ENCODE measurements around the gene MED25. TPM values are rescaled to one million over a fixed set of nuclear protein-coding genes. Genes with fewer than 3 reads are reported as not detected.

MED25 gene
- total and polyA plus RNA-seq, 2 experiments from 2014 or later: 45.6 to 58.6 TPM

DNA sequence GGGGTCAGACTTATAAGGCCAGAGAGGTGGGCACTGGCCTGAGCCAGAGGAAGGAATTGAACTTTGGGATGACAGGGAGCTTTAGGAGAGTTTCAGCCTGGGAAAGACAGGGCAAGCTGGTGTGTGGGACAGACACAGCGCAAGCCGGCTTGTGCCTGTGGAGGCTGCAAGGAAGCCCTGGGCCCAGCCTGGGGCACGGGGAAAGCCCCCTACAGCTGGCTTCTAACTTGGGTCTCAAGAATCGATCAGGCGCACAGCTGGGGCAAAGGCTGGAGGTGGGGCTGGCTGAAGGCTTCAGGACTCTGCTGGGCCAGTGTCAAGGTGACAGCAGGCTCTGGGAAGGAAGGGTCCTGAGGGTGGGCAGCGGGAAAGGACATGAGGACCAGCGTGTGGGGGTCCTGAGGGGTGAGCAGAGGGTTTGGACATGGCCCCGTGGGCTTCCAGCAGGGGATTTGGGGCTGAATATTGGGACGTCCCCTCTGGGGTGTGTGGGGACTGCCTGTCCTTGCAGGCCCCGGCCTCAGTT lies 35.8 kb downstream of the MED25 start (continued):
- TF ChIP-seq REST (IDR thresholded peaks at IDR 0.05; ENCODE audit: unreplicated experiment): no peak
- no peak for TF ChIP-seq ETS1 (IDR thresholded peaks at IDR 0.05)
- TF ChIP-seq EZH2phosphoT487 (IDR thresholded peaks at IDR 0.05; ENCODE audit: unreplicated experiment): no peak
- TF ChIP-seq STAT1 (IDR thresholded peaks at IDR 0.05; ENCODE audit: unreplicated experiment): no peak
- TF ChIP-seq ZNF331 (CRISPR knock-in tag; IDR thresholded peaks at IDR 0.05; ENCODE audit: low read depth): no peak
- no peak for TF ChIP-seq JUNB (IDR thresholded peaks at IDR 0.05; ENCODE audit: unreplicated experiment)
- TF ChIP-seq CREB1 (CRISPR knock-in tag; IDR thresholded peaks at IDR 0.05; ENCODE audit: low read depth): no peak
- TF ChIP-seq POLR2AphosphoS5 (IDR thresholded peaks at IDR 0.05; ENCODE audit: low read depth): no peak

- Histone ChIP-seq H3K27ac (ENCODE audit: low read depth) (no peak overlapping the region), H3F3A (replicated peaks; ENCODE audit: low read depth) (peaks cover 53% of the 10 kb centered on the region), H3K79me2 (replicated peaks; ENCODE audit: insufficient read depth) (peaks cover 25% of the 10 kb centered on the region), H3K4me2 (no peak overlapping the region), H3K4me3 (no peak overlapping the region), H2AFZ (no peak overlapping the region), H3K36me3 (ENCODE audit: insufficient read depth) (no peaks in the 10 kb centered on the region; the same call in 1 of the 2 replicates), H3K9me2 (ENCODE audit: insufficient read depth) (no peaks in the 10 kb centered on the region), H4K20me1 (replicated peaks; ENCODE audit: insufficient read depth) (peaks cover 25% of the 10 kb centered on the region), H3K27me3 (ENCODE audit: insufficient read depth) (no peaks in the 10 kb centered on the region), H3K4me1 (ENCODE audit: insufficient read depth) (peaks cover 21% of the 10 kb centered on the region)
- Mint-ChIP-seq H3K9me3 (peaks cover 9% of the 10 kb centered on the region), H3K27ac (no peak overlapping the region), H3K36me3 (ENCODE audit: low read depth) (peaks cover 67% of the 10 kb centered on the region), H3K4me1 (peaks cover 21% of the 10 kb centered on the region), H3K4me3 (no peak overlapping the region), H3K27me3 (ENCODE audit: insufficient read depth, low read depth, poor library complexity) (peaks cover 55% of the 10 kb centered on the region)
- DNase-seq (ENCODE audit: low spot score) (no peak), ATAC-seq (no peak)
- TF ChIP-seq POLR2AphosphoS5 (IDR thresholded peaks at IDR 0.05; ENCODE audit: low read depth): no peak
- TF ChIP-seq STAT1 (IDR thresholded peaks at IDR 0.05; ENCODE audit: unreplicated experiment): no peak
- TF ChIP-seq EZH2 (IDR thresholded peaks at IDR 0.05; ENCODE audit: low read depth, unreplicated experiment): no peak
- no peak for TF ChIP-seq NANOG (IDR thresholded peaks at IDR 0.05; ENCODE audit: borderline replicate concordance)
- no peak for TF ChIP-seq ETS1 (IDR thresholded peaks at IDR 0.05)
- TF ChIP-seq JUNB (IDR thresholded peaks at IDR 0.05; ENCODE audit: unreplicated experiment): no peak
- no peak for TF ChIP-seq ZNF114 (CRISPR knock-in tag; IDR thresholded peaks at IDR 0.05)
Measured at GRCh38 chr19:49854378-49855263, 36.5 kb downstream of the MED25 start.

Measured in GM23338 (cell line).